Measurements from ENCODE around the gene DGKH. TPM values are rescaled to one million over a fixed set of nuclear protein-coding genes. Genes with fewer than 3 reads are reported as not detected.
A peak's percentile ranks its signal among the peaks of the same experiment; 100 is the strongest.

DGKH gene
- total and polyA plus RNA-seq, 2 of the 13 experiments (the other 11 are each of a cell fraction or from before 2014, with no cell fraction given): 0.01 to 0.13 TPM

GRCh38 chr13:42000846-42001245 lies 47.6 kb upstream of the DGKH start:
- Histone ChIP-seq H3K9me3 (ENCODE audit: low read length) (no peaks in the 10 kb centered on the region), H3K4me2 (ENCODE audit: low read depth, low read length) (no peak overlapping the region), H3K79me2 (ENCODE audit: insufficient read depth, low read length) (no peaks in the 10 kb centered on the region), H2AFZ (ENCODE audit: low read length) (no peak overlapping the region), H3K4me3 (replicated peaks in 1 of 3; ENCODE audit: insufficient read depth in 1 of 3, low read depth in 2 of 3, low read length in 3 of 3) (no peak overlapping the region), H3K36me3 (replicated peaks in 1 of 2; ENCODE audit: control insufficient read depth in 1 of 2, insufficient read depth in 2 of 2, low read length in 2 of 2) (no peaks in the 10 kb centered on the region), H3K9ac (ENCODE audit: insufficient read depth, low read depth, low read length) (no peak overlapping the region), H4K20me1 (ENCODE audit: insufficient read depth, low read length) (no peaks in the 10 kb centered on the region), H3K4me1 (ENCODE audit: insufficient read depth, low read length) (no peaks in the 10 kb centered on the region; the same call in 1 of the 2 replicates), H3K27me3 (ENCODE audit: control insufficient read depth in 1 of 2, insufficient read depth in 2 of 2, low read length in 2 of 2) (no peaks in the 10 kb centered on the region; a peak in 1 of 5 replicates), H3K27ac (ENCODE audit: extremely low read length, insufficient read depth, low read length) (no peak overlapping the region)
- ChIA-PET POLR2A (no interaction called here), CTCF (ENCODE audit: low intra/inter-chr PET ratio, low total read pairs) (no interaction called here)
- ATAC-seq (no peak), FAIRE-seq (no peak), DNase-seq (ENCODE audit: low spot score) (no peak)
- BruUV-seq (replicated peaks): no TSS peak
- intact Hi-C loops (cut with micrococcal nuclease; ENCODE audit: unreplicated experiment): no loop called here
- in situ Hi-C loops (cut with HindIII; ENCODE audit: extremely low pct_ligation_motif_present, low pct_unique_long_range_greater_than_20kb): no loop called here
- WGBS (ENCODE audit: low lambda C conversion rate): 0% methylated on average over 2 of the region's 2 CpGs
- no peak for TF ChIP-seq ZNF414 (CRISPR knock-in tag; IDR thresholded peaks at IDR 0.05)
- TF ChIP-seq ZBTB37 (CRISPR knock-in tag; IDR thresholded peaks at IDR 0.05): no peak
- TF ChIP-seq ZNF382 (CRISPR knock-in tag; IDR thresholded peaks at IDR 0.05; ENCODE audit: borderline replicate concordance): no peak
- TF ChIP-seq KAT2B (IDR thresholded peaks at IDR 0.05; ENCODE audit: borderline replicate concordance, low read depth, low read length): no peak
- TF ChIP-seq ZBTB21 (CRISPR knock-in tag; IDR thresholded peaks at IDR 0.05): no peak

- Histone ChIP-seq H3K9me3 (ENCODE audit: low read length) (no peaks in the 10 kb centered on the region), H3K4me1 (ENCODE audit: insufficient read depth, low read length) (no peaks in the 10 kb centered on the region), H3K27me3 (ENCODE audit: control insufficient read depth in 1 of 2, insufficient read depth in 2 of 2, low read length in 2 of 2) (no peaks in the 10 kb centered on the region; a peak in 1 of 5 replicates), H3K27ac (ENCODE audit: extremely low read length, insufficient read depth, low read length) (no peak overlapping the region), H3K9ac (ENCODE audit: insufficient read depth, low read depth, low read length) (no peak overlapping the region), H3K79me2 (ENCODE audit: insufficient read depth, low read length) (no peaks in the 10 kb centered on the region), H3K4me3 (replicated peaks in 1 of 3; ENCODE audit: insufficient read depth in 1 of 3, low read depth in 2 of 3, low read length in 3 of 3) (no peak overlapping the region), H2AFZ (ENCODE audit: low read length) (no peak overlapping the region), H3K36me3 (replicated peaks in 1 of 2; ENCODE audit: control insufficient read depth in 1 of 2, insufficient read depth in 2 of 2, low read length in 2 of 2) (no peaks in the 10 kb centered on the region), H4K20me1 (ENCODE audit: insufficient read depth, low read length) (no peaks in the 10 kb centered on the region), H3K4me2 (ENCODE audit: low read depth, low read length) (no peak overlapping the region)
- DNase-seq (ENCODE audit: low spot score) (no peak), ATAC-seq (peak; percentile 33), FAIRE-seq (no peak)
- no TSS peak for BruUV-seq (replicated peaks)
- in situ Hi-C loops (cut with HindIII; ENCODE audit: extremely low pct_ligation_motif_present, low pct_unique_long_range_greater_than_20kb): no loop called here
- CTCF ChIA-PET (ENCODE audit: low intra/inter-chr PET ratio, low total read pairs): no interaction called here
- WGBS (ENCODE audit: low lambda C conversion rate): 4% methylated on average over 6 of the region's 6 CpGs
- intact Hi-C loops (cut with micrococcal nuclease; ENCODE audit: unreplicated experiment): no loop called here
- POLR2A ChIA-PET: no interaction called here
- TF ChIP-seq ARNTL (CRISPR knock-in tag; IDR thresholded peaks at IDR 0.05) (no peak), RFX1 (IDR thresholded peaks at IDR 0.05) (no peak), USF2 (IDR thresholded peaks at IDR 0.05; ENCODE audit: low read depth, low read length) (no peak), USF2 (CRISPR knock-in tag; IDR thresholded peaks at IDR 0.05; ENCODE audit: borderline replicate concordance) (no peak), ADNP (CRISPR knock-in tag; IDR thresholded peaks at IDR 0.05) (no peak)
These were observed 46.9 kb upstream of the DGKH start for GRCh38 chr13:42001580-42001979.
